Subcutaneous adipose tissue (tissue), 4 donors: ENCODE measurements around the gene CAPZA2. TPM values are rescaled to one million over a fixed set of nuclear protein-coding genes. Genes with fewer than 3 reads are reported as not detected.

Source experiments
- CTCF ChIP-seq: fragments of 450-650 bp; IDR thresholded peaks from one replicate; pipeline ENCODE4 v1.5.1; 2016; ENCODE audit warnings: low read depth, mild to moderate bottlenecking, control low read depth, antibody characterized with exemption, moderate library complexity
- total RNA-seq, 4 donors: library from RNA; depleted of rRNA; stranded (reverse); fragments of >200 nt; gene quantifications; one replicate each; pipeline ENCODE4 v1.1.0, GENCODE V29; 2016

Gene CAPZA2
- total RNA-seq, 4 donors from 2014 or later = 106 to 209 (median 156) TPM

DNA sequence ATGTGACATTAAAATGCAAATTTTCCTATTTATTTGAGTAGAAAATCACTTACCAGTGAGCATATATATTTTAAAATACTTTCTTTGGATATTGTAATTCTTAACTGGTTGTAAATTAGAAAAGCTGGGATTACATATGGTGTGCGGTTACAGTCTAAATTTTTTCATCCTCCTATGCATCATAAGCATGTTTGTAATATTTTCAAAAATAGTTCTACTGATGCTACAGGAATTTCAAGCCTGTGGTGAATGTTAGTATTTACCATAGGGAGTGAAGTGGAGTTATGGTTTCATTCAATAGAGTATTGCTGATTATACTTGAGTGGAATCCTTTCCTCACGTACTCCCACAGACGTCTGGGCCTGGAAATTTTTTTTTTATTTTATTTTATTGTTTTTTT, 56.3 kb downstream of the CAPZA2 start:
- no peak for TF ChIP-seq CTCF

DNA sequence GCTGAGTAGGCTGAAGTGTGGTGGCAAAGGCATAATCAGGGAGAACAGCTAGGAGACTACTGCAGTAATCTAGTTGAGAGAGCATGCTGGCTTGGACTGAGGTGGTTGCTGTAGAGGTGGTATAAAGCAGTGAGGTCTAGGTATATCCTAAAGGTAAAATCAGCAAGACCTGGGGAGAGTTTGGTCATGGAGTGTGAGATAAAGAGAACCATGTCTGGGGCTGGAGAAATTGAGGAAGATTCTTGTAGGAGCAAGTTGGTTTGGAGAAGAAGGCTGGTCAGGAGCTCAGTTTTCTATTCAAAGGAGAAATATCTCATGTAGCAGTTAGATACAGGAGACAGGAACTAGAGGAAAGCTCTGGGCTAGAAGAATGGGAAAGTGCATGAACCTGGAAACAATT, 58.0 kb downstream of the CAPZA2 start:
- no peak for TF ChIP-seq CTCF

- TF ChIP-seq CTCF = no peak
Measured at GRCh38 chr7:116922545-116922944, 60.2 kb downstream of the CAPZA2 start.

- no peak for TF ChIP-seq CTCF
Measured at GRCh38 chr7:116924741-116925140, 62.4 kb downstream of the CAPZA2 start.

DNA sequence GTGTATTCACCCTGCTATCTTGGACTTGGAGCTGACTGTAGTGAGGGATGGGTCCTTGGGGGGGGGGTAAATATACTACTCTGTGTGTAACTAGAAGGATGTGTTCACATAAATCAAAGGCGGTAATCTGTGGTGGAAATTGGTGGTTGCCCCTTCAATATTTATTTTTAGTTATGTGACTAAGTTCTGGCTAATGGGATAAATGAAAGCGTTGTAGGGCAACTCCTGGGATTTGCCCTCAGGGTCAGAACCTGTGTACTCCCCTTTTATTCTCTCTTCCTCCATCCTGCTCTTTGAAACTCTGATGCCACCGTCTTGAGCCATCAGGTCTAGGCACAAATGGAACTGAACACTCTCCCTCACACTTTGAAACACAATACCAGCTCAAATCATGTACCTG, 66.6 kb downstream of the CAPZA2 start:
- TF ChIP-seq CTCF = no peak

DNA sequence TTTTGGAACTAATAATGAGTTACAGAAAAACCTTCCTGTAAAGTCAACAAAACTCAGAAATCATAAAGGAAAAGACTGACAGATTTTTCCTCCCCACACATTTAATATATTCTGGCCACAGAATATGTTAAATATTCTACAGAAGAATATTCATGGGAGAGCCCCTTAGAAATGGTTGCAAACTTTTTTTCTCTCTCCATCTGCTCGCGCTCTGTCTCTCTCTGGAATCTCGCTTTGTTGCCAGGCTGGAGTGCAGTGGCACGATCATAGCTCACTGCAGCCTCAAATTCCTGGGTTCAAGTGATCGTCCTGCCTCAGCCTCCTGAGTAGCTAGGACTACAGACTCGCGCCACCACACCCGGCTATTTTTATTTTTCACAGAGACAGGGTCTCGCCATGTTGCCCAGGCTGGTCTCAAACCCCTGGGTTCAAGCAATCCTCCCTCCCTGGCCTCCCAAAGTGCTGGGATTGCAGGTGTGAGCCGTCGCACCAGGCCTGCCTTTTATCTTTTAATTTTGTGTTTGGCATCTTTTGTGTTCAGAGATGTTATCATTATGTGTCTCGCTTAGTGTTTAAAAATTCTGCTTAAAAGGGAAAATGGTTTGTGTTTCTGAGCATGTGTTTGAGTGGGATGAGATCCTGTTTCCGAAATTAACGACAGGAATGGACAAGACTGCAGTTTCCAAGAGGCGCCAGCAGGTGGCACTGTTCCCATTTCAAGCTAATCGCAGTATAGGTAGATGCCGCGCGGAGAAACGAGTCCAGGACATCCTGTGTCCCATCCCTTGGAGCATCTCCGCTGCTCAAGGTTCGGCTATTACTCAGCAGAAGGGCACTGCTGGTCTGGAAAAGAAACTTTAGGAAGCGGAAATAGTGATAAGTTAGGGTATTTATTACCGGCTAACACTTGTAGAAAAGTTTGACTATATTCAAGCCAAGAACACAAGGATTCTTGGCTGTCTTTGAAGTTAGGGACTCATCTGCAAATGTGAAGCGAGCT, 67.8 kb downstream of the CAPZA2 start:
- TF ChIP-seq CTCF = no peak

GRCh38 chr7:116932566-116932965, 70.2 kb downstream of the CAPZA2 start:
- no peak for TF ChIP-seq CTCF
